ENCODE measurements around the gene CAMSAP1.

The CAMSAP1 gene

DNA sequence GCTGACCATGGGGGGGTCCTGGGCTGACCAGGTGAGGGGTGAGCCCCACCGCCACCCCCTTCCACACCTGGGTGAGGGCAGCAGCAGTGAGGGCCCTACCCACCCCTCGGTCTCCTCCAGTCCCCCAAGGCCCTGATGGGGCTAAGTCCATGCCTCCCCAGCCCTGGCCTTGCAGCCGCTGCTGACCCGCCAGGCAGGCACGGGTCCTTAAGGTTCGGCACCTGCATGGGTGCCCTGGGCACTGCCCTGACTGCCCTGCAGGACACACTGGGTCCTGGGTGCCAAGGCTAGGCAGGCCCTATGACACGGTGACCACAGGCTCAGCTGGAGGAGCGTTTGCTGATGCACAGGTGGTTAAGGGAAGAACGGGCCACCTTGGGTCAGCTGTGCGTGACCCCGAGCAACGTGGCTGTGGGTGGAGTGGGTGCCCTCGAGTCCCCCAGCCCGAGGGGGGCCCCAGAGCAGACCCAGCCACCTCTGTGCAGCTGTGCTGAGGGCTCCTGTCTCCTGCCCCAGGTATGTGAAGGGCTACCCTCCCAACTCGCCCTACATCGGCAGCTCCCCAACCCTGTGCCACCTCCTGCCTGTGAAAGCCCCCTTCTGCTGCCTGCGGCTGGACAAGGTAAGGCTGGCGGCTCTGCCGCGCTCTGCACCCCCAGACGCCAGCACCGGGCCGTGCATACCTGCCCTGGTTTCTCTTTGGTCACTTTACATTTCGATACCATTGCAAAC is 132.4 kb downstream of the CAMSAP1 start:
- TF ChIP-seq EZH2 (IDR thresholded peaks at IDR 0.05; ENCODE audit: borderline replicate concordance, low read depth, low read length, severe bottlenecking) = no peak
- TF ChIP-seq, protein P1, sequence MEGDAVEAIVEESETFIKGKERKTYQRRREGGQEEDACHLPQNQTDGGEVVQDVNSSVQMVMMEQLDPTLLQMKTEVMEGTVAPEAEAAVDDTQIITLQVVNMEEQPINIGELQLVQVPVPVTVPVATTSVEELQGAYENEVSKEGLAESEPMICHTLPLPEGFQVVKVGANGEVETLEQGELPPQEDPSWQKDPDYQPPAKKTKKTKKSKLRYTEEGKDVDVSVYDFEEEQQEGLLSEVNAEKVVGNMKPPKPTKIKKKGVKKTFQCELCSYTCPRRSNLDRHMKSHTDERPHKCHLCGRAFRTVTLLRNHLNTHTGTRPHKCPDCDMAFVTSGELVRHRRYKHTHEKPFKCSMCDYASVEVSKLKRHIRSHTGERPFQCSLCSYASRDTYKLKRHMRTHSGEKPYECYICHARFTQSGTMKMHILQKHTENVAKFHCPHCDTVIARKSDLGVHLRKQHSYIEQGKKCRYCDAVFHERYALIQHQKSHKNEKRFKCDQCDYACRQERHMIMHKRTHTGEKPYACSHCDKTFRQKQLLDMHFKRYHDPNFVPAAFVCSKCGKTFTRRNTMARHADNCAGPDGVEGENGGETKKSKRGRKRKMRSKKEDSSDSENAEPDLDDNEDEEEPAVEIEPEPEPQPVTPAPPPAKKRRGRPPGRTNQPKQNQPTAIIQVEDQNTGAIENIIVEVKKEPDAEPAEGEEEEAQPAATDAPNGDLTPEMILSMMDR (IDR thresholded peaks at IDR 0.05; ENCODE audit: borderline replicate concordance, extremely low read depth, low read length, poor library complexity, severe bottlenecking) = no peak
- no peaks in the 10 kb centered on the region for H3K27me3 ChIP-seq (ENCODE audit: insufficient read depth, low read length, poor library complexity)
- ATAC-seq (ENCODE audit: insufficient read depth, low read depth) = peak; percentile 24; the same call in 1 of the 3 replicates

DNA sequence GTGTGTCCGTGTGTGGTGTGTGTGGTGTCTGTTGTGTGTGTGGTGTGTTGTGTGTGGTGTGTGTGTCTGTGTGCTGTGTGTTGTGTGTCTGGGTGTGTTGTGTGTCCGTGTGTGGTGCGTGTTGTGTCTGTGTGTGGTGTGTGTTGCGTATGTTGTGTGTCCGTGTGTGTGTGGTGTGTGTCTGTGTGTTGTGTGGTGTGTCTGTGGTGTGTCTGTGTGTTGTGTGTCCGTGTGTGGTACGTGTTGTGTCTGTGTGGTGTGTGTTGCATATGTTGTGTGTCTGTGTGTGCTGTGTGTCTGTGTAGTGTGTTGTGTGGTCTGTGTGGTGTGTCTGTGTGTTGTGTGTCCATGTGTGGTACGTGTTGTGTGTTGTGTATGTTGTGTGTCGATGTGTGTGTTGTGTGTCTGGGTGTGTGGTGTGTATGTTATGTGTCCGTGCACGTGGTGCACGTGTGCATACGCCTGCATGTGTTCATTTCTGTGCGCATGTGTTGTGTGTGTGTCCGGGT is 133.1 kb downstream of the CAMSAP1 start:
- no peak overlapping the region for H3K4me2 ChIP-seq (ENCODE audit: insufficient read depth, low read length)
- H3K27ac ChIP-seq (ENCODE audit: low read length) = no peak overlapping the region
- H3K36me3 ChIP-seq (ENCODE audit: insufficient read depth, low read length) = no peaks in the 10 kb centered on the region
- no peak for ATAC-seq (ENCODE audit: insufficient read depth, low read depth)
- H3K4me1 ChIP-seq (ENCODE audit: insufficient read depth, low read length) = no peaks in the 10 kb centered on the region
- H3K79me2 ChIP-seq (ENCODE audit: insufficient read depth, low read length) = no peaks in the 10 kb centered on the region
- no peak overlapping the region for H2AFZ ChIP-seq (ENCODE audit: low read depth, low read length)
- DNase-seq = no peak
- TF ChIP-seq EZH2 (IDR thresholded peaks at IDR 0.05; ENCODE audit: borderline replicate concordance, low read depth, low read length, severe bottlenecking) = no peak
- TF ChIP-seq, protein P1 (IDR thresholded peaks at IDR 0.05; ENCODE audit: borderline replicate concordance, extremely low read depth, low read length, poor library complexity, severe bottlenecking) = no peak
- H3K27me3 ChIP-seq (ENCODE audit: insufficient read depth, low read length, poor library complexity) = no peaks in the 10 kb centered on the region
- H3K9ac ChIP-seq (ENCODE audit: low read depth, low read length) = no peak overlapping the region
- H4K20me1 ChIP-seq (ENCODE audit: insufficient read depth, low read length) = no peaks in the 10 kb centered on the region; the same call in 1 of the 2 replicates
- H3K9me3 ChIP-seq (ENCODE audit: insufficient read depth, low read length, severe bottlenecking) = no peaks in the 10 kb centered on the region
- no peak overlapping the region for H3K4me3 ChIP-seq (ENCODE audit: low read depth in 1 of 2, low read length in 2 of 2)

More for the DNA sequence above, 132.4 kb downstream of the CAMSAP1 start:
- Histone ChIP-seq H3K36me3 (ENCODE audit: insufficient read depth, low read length) (no peaks in the 10 kb centered on the region), H3K4me2 (ENCODE audit: insufficient read depth, low read length) (no peak overlapping the region), H4K20me1 (ENCODE audit: insufficient read depth, low read length) (no peaks in the 10 kb centered on the region; the same call in 1 of the 2 replicates), H3K79me2 (ENCODE audit: insufficient read depth, low read length) (no peaks in the 10 kb centered on the region), H3K9ac (ENCODE audit: low read depth, low read length) (no peak overlapping the region), H3K4me1 (ENCODE audit: insufficient read depth, low read length) (no peaks in the 10 kb centered on the region), H3K9me3 (ENCODE audit: insufficient read depth, low read length, severe bottlenecking) (no peaks in the 10 kb centered on the region), H3K27ac (ENCODE audit: low read length) (no peak overlapping the region), H3K4me3 (ENCODE audit: low read depth in 1 of 2, low read length in 2 of 2) (no peak overlapping the region), H2AFZ (ENCODE audit: low read depth, low read length) (no peak overlapping the region)
- no peak for DNase-seq

DNA sequence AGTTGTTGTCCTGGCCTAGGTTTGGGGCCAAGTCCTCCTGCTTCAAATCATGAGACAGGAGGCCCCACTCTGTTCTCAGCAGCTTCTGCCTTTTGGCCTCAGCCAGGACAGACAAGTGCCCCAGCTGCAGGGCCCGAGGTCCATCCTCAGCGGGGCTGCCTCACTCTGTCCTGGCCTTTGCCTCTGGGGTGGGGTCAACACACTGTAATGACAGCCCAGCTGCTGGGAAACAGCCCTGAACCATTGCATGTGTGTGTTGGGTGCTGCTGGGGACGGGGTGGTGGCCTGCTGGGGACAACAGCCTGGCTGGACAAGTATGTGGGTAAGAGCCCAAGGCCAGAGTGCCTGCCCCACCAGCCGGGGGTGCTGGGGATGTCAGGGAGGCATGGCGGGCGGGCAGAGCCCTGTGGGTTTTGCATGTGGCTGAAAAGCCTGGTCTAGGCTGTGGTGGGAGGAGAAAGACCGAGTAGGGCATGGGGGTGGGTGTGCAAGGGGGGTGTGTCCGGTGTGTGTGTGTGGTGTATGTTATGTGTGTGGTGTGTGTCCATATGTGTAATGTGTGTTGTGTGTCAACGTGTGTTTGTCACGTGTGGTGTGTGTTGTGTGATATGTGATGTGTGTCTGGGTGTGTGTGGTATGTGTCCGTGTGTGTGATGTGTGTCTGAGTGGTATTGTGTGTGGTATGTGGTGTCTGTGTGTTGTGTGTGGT is 133.7 kb downstream of the CAMSAP1 start:
- Histone ChIP-seq H3K4me3 (ENCODE audit: low read depth in 1 of 2, low read length in 2 of 2) (no peak overlapping the region), H2AFZ (ENCODE audit: low read depth, low read length) (no peak overlapping the region), H3K79me2 (ENCODE audit: insufficient read depth, low read length) (no peaks in the 10 kb centered on the region), H4K20me1 (ENCODE audit: insufficient read depth, low read length) (no peaks in the 10 kb centered on the region; the same call in 1 of the 2 replicates), H3K36me3 (ENCODE audit: insufficient read depth, low read length) (no peaks in the 10 kb centered on the region), H3K27ac (ENCODE audit: low read length) (no peak overlapping the region), H3K4me1 (ENCODE audit: insufficient read depth, low read length) (no peaks in the 10 kb centered on the region), H3K9ac (ENCODE audit: low read depth, low read length) (no peak overlapping the region), H3K27me3 (ENCODE audit: insufficient read depth, low read length, poor library complexity) (no peaks in the 10 kb centered on the region), H3K4me2 (ENCODE audit: insufficient read depth, low read length) (no peak overlapping the region), H3K9me3 (ENCODE audit: insufficient read depth, low read length, severe bottlenecking) (no peaks in the 10 kb centered on the region)
- ATAC-seq (ENCODE audit: insufficient read depth, low read depth) (no peak), DNase-seq (no peak)
- TF ChIP-seq EZH2 (IDR thresholded peaks at IDR 0.05; ENCODE audit: borderline replicate concordance, low read depth, low read length, severe bottlenecking) = no peak
- TF ChIP-seq, protein P1 (IDR thresholded peaks at IDR 0.05; ENCODE audit: borderline replicate concordance, extremely low read depth, low read length, poor library complexity, severe bottlenecking) = no peak
